ENCODE data around the gene PSEN2. TPM values are rescaled to one million over a fixed set of nuclear protein-coding genes. Genes with fewer than 3 reads are reported as not detected.

Gene PSEN2
- total and polyA plus RNA-seq, 10 of the 15 experiments (the other 5 are each of a cell fraction or from before 2014, with no cell fraction given): 0.90 to 13.3 (median 7.0) TPM

DNA sequence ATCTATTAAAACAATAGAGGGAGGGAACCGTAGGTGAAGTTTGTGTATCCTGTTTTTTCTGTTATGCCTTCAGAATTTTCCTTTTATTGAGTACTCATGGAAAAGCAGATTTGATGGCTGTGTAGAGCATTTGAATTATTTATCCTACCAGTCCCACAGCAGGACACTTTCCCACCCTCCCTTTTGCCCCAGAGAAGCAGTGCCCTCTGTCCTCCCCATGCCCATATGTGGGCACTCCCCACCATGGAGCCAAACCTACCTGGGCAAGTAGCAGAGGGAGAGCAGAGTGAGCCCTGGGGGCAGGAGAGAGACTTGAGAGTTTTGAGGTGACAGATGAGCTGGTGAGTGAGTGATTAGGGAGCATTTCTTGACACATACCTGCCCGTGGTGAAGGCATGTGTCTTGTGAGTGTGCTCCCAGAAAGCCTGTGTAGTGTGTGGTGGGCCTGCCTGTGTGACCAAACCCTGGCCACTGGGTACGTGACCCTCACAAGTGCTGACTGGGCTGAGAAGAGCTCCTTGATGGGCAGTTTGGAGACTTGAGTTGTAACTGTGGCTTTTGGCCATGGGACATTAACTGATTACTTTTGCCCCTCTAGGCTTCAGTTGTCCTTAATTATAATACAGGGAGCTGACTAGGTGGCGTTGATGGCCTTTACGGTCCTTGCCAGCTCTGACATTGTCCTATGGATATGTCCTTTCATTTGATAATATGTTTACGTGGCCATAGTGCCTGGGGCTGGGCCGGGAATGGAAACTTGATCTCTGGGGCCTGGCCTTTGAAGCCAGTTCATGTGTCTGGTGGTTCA is 3.6 kb downstream of the PSEN2 start:
- Histone ChIP-seq H3K4me2 (ENCODE audit: control insufficient read depth, insufficient read depth) (no peak overlapping the region), H3K9me3 (replicated peaks; ENCODE audit: control insufficient read depth, insufficient read depth, low read length) (no peaks in the 10 kb centered on the region), H2AFZ (ENCODE audit: control insufficient read depth, low read depth, low read length) (no peak overlapping the region), H3K36me3 (ENCODE audit: control insufficient read depth in 2 of 2, insufficient read depth in 2 of 2, low read length in 1 of 2) (0 out of 4 replicates have a peak, but pooled peaks cover 0 to 3% of the 10 kb centered on the region in 2 experiments), H3K4me3 (no peak overlapping the region), H4K20me1 (ENCODE audit: control insufficient read depth, insufficient read depth) (no peaks in the 10 kb centered on the region), H3K4me1 (ENCODE audit: control insufficient read depth, insufficient read depth, low read length) (peaks cover 9% of the 10 kb centered on the region), H3K79me2 (ENCODE audit: control insufficient read depth, insufficient read depth, low read length) (no peaks in the 10 kb centered on the region), H3K27me3 (replicated peaks in 1 of 2; ENCODE audit: control insufficient read depth in 2 of 2, insufficient read depth in 2 of 2, low read length in 1 of 2) (no peaks in the 10 kb centered on the region), H3K27ac (ENCODE audit: control insufficient read depth, insufficient read depth) (no peak overlapping the region), H3K9ac (ENCODE audit: control insufficient read depth, insufficient read depth, low read length) (no peak overlapping the region)
- POLR2A ChIA-PET: interaction anchor here (1.0 kb wide), 1 partner anchor 8 kb away, joined by 3 read pairs; no protein-coding TSS in a partner anchor
- RAD21 ChIA-PET (ENCODE audit: unreplicated experiment): no interaction called here
- DNase-seq (ENCODE audit: low read depth, low spot score): no peak
- in situ Hi-C loops (cut with MboI): no loop called here
- intact Hi-C loops (cut with micrococcal nuclease; ENCODE audit: unreplicated experiment): no loop called here
- no peak for TF ChIP-seq SMAD1 (IDR thresholded peaks at IDR 0.05; ENCODE audit: low read depth, partially characterized antibody)
- TF ChIP-seq CHD2 (IDR thresholded peaks at IDR 0.05; ENCODE audit: borderline replicate concordance, low read depth, low read length): no peak
- TF ChIP-seq SPI1 (IDR thresholded peaks at IDR 0.05; ENCODE audit: borderline replicate concordance, insufficient read depth, low read depth, low read length): no peak
- BruUV-seq (replicated peaks): no TSS peak
- CTCF ChIA-PET: interaction anchor here (0.6 kb wide), 1 partner anchor 9 kb away, joined by 3 read pairs; no protein-coding TSS in a partner anchor
- 55% methylated on average over 7 of the region's 7 CpGs for WGBS (ENCODE audit: insufficient coverage, insufficient replicate concordance, low lambda C conversion rate, missing lambda C conversion rate)
- SMC1A ChIA-PET (ENCODE audit: uncharacterized antibody, unreplicated experiment): interaction anchor here (1.0 to 1.8 kb wide), 2 partner anchors 8 to 10 kb away, joined by 3 to 5 read pairs; no protein-coding TSS in a partner anchor
- no peak for ATAC-seq
- no peak for FAIRE-seq

DNA sequence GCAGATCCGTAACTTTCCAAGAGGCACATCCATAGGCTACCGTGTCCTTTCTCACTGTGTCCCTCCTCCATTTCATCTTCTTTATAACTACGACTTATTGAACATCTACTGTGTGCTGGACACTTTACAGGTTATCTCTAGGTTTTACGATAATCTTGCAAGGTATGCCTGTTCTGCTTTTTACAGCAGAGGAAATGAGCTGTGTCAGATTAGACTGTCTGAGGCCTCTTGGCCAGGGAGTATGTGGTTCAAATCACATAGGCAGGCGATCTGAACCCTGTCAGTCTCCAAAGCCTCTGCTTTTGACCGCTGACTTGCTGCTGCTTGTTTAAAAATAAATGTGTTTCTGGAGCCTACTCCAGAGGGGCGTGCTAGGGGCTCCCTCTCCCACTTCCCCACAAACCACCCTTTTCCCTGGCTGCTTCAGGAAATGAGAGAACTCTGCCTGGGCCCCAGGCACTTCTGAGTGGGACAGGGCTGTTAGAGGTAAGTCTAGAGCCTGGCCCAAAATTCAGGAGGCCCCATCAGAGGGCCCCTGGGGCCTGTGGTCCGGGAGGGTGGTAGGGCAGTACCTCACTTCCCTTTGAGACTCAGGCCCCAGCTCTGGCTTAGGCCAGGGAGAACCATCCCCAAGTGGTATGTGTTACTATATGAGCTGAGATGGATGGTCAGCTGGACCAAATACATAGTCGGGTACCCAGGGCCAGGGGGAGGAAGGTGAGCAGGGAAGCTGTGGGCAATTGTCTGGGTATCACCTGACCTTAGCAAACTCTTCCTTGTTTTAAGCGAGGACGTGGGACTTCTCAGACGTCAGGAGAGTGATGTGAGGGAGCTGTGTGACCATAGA is 4.4 kb downstream of the PSEN2 start:
- Histone ChIP-seq H3K4me2 (ENCODE audit: control insufficient read depth, insufficient read depth) (no peak overlapping the region), H3K27me3 (replicated peaks in 1 of 2; ENCODE audit: control insufficient read depth in 2 of 2, insufficient read depth in 2 of 2, low read length in 1 of 2) (no peaks in the 10 kb centered on the region), H3K4me3 (no peak overlapping the region), H3K9me3 (replicated peaks; ENCODE audit: control insufficient read depth, insufficient read depth, low read length) (no peaks in the 10 kb centered on the region), H3K79me2 (ENCODE audit: control insufficient read depth, insufficient read depth, low read length) (no peaks in the 10 kb centered on the region), H3K36me3 (ENCODE audit: control insufficient read depth in 2 of 2, insufficient read depth in 2 of 2, low read length in 1 of 2) (0 out of 4 replicates have a peak, but pooled peaks cover 0 to 3% of the 10 kb centered on the region in 2 experiments), H4K20me1 (ENCODE audit: control insufficient read depth, insufficient read depth) (no peaks in the 10 kb centered on the region), H3K9ac (ENCODE audit: control insufficient read depth, insufficient read depth, low read length) (no peak overlapping the region), H2AFZ (ENCODE audit: control insufficient read depth, low read depth, low read length) (no peak overlapping the region), H3K27ac (ENCODE audit: control insufficient read depth, insufficient read depth) (no peak overlapping the region), H3K4me1 (ENCODE audit: control insufficient read depth, insufficient read depth, low read length) (peaks cover 9% of the 10 kb centered on the region)
- ATAC-seq: no peak
- CTCF ChIA-PET: no interaction called here
- RAD21 ChIA-PET (ENCODE audit: unreplicated experiment): no interaction called here
- DNase-seq (ENCODE audit: low read depth, low spot score): no peak
- TF ChIP-seq ZNF24 (IDR thresholded peaks at IDR 0.05): no peak
- TF ChIP-seq RFX5 (IDR thresholded peaks at IDR 0.05; ENCODE audit: low read depth, low read length): no peak
- TF ChIP-seq, protein P1, sequence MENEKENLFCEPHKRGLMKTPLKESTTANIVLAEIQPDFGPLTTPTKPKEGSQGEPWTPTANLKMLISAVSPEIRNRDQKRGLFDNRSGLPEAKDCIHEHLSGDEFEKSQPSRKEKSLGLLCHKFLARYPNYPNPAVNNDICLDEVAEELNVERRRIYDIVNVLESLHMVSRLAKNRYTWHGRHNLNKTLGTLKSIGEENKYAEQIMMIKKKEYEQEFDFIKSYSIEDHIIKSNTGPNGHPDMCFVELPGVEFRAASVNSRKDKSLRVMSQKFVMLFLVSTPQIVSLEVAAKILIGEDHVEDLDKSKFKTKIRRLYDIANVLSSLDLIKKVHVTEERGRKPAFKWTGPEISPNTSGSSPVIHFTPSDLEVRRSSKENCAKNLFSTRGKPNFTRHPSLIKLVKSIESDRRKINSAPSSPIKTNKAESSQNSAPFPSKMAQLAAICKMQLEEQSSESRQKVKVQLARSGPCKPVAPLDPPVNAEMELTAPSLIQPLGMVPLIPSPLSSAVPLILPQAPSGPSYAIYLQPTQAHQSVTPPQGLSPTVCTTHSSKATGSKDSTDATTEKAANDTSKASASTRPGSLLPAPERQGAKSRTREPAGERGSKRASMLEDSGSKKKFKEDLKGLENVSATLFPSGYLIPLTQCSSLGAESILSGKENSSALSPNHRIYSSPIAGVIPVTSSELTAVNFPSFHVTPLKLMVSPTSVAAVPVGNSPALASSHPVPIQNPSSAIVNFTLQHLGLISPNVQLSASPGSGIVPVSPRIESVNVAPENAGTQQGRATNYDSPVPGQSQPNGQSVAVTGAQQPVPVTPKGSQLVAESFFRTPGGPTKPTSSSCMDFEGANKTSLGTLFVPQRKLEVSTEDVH (IDR thresholded peaks at IDR 0.05; ENCODE audit: low read depth, partially characterized antibody): no peak
- SMC1A ChIA-PET (ENCODE audit: uncharacterized antibody, unreplicated experiment): interaction anchor here (1.0 to 1.8 kb wide), 3 partner anchors 8 to 9 kb away, joined by 3 to 5 read pairs (median 3); no protein-coding TSS in a partner anchor
- no TSS peak for BruUV-seq (replicated peaks)
- in situ Hi-C loops (cut with MboI): no loop called here
- intact Hi-C loops (cut with micrococcal nuclease; ENCODE audit: unreplicated experiment): no loop called here
- 68% methylated on average over 12 of the region's 12 CpGs for WGBS (ENCODE audit: insufficient coverage, insufficient replicate concordance, low lambda C conversion rate, missing lambda C conversion rate)
- POLR2A ChIA-PET: interaction anchor here (0.5 to 1.0 kb wide), 2 partner anchors 7 to 578 kb away, joined by 3 to 6 read pairs; no protein-coding TSS in a partner anchor
- no peak for FAIRE-seq

Data from GM12878 (cell line).